HG03378 (cell line): Measurements from ENCODE around the gene NFU1.

Source experiments
- ATAC-seq: cut with Tn5 transposase; IDR thresholded peaks from one replicate; pipeline ENCODE4 v1.9.1; 2021; ENCODE audit warnings: mild to moderate bottlenecking, moderate library complexity; ENCODE audit not compliant: unreplicated experiment

NFU1 gene

GRCh38 chr2:69353360-69353759 lies 83.9 kb downstream of the NFU1 start:
- ATAC-seq = no peak

DNA sequence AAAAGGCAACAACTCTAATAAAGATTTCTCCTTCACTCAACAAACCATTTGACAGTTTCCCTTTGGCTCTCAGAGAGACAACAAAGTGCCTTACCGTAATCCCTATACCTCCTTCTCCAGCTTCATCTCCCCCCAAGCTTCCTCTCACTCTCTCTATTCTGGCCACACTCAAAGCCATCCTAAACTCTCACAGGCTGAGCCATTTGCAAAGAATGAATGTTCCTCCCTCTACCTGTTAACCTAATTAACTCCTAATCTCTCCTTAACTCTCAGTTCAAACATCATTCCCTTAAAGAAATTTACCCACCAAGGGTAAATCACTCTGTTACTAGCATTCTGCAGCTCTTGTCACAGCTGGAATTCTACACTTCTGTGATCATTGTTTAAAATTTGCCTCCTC lies 88.5 kb downstream of the NFU1 start:
- no peak for ATAC-seq
